ENCODE results near the gene ASPG. TPM values are rescaled to one million over a fixed set of nuclear protein-coding genes. Genes with fewer than 3 reads are reported as not detected.

ASPG gene
- total RNA-seq, 1 experiment from 2014 or later = not detected

DNA sequence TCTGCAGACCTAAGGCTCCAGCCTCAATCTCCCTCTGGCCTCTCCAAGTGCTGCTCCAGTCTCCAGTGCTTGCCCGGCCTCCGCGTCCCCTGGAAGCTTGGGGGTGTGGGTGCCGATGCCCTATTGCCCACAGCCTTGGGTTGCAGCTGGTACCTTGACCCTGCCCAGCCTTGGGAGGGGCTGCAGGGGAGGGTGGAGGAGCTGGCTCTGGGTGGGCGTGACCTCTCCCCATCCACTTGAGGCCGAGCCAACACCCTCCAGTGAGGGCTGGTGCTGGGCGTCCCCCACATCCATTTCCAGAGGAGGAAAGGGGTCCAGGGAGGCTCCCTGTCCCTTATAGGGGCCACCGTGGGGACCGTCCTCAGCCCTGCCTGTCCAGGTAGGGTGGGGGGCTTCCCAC, 77.0 kb downstream of the ASPG start:
- Histone ChIP-seq H3K27me3 (ENCODE audit: control insufficient read depth, insufficient read depth, low read length) (no peaks in the 10 kb centered on the region), H3K36me3 (ENCODE audit: control insufficient read depth, insufficient read depth, low read length) (no peaks in the 10 kb centered on the region), H3K9me3 (ENCODE audit: control insufficient read depth, insufficient read depth, low read depth, low read length) (no peaks in the 10 kb centered on the region), H3K4me1 (ENCODE audit: control insufficient read depth, insufficient read depth, low read length) (no peaks in the 10 kb centered on the region), H3K4me3 (ENCODE audit: low read depth in 2 of 2, low read length in 2 of 2) (no peak overlapping the region), H3K27ac (ENCODE audit: low read length) (no peak overlapping the region)
- TF ChIP-seq, protein P1, sequence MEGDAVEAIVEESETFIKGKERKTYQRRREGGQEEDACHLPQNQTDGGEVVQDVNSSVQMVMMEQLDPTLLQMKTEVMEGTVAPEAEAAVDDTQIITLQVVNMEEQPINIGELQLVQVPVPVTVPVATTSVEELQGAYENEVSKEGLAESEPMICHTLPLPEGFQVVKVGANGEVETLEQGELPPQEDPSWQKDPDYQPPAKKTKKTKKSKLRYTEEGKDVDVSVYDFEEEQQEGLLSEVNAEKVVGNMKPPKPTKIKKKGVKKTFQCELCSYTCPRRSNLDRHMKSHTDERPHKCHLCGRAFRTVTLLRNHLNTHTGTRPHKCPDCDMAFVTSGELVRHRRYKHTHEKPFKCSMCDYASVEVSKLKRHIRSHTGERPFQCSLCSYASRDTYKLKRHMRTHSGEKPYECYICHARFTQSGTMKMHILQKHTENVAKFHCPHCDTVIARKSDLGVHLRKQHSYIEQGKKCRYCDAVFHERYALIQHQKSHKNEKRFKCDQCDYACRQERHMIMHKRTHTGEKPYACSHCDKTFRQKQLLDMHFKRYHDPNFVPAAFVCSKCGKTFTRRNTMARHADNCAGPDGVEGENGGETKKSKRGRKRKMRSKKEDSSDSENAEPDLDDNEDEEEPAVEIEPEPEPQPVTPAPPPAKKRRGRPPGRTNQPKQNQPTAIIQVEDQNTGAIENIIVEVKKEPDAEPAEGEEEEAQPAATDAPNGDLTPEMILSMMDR (IDR thresholded peaks at IDR 0.05) = no peak
- TF ChIP-seq SIN3A (IDR thresholded peaks at IDR 0.05; ENCODE audit: borderline replicate concordance, insufficient read depth, low read depth, low read length) (no peak), POLR2AphosphoS5 (IDR thresholded peaks at IDR 0.05; ENCODE audit: low read depth, low read length) (no peak)
- TF ChIP-seq, protein P2, sequence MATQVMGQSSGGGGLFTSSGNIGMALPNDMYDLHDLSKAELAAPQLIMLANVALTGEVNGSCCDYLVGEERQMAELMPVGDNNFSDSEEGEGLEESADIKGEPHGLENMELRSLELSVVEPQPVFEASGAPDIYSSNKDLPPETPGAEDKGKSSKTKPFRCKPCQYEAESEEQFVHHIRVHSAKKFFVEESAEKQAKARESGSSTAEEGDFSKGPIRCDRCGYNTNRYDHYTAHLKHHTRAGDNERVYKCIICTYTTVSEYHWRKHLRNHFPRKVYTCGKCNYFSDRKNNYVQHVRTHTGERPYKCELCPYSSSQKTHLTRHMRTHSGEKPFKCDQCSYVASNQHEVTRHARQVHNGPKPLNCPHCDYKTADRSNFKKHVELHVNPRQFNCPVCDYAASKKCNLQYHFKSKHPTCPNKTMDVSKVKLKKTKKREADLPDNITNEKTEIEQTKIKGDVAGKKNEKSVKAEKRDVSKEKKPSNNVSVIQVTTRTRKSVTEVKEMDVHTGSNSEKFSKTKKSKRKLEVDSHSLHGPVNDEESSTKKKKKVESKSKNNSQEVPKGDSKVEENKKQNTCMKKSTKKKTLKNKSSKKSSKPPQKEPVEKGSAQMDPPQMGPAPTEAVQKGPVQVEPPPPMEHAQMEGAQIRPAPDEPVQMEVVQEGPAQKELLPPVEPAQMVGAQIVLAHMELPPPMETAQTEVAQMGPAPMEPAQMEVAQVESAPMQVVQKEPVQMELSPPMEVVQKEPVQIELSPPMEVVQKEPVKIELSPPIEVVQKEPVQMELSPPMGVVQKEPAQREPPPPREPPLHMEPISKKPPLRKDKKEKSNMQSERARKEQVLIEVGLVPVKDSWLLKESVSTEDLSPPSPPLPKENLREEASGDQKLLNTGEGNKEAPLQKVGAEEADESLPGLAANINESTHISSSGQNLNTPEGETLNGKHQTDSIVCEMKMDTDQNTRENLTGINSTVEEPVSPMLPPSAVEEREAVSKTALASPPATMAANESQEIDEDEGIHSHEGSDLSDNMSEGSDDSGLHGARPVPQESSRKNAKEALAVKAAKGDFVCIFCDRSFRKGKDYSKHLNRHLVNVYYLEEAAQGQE (IDR thresholded peaks at IDR 0.05; ENCODE audit: insufficient read depth in 1 of 2, low read depth in 2 of 2, low read length in 1 of 2) = no peak
- ATAC-seq (no peak; the same call in 1 of the 2 replicates), DNase-seq (ENCODE audit: low read depth, low spot score) (no peak)
- in situ Hi-C loops (cut with HindIII; ENCODE audit: low pct_unique_long_range_greater_than_20kb, low sequenced_read_pairs) = no loop called here
- ChIA-PET POLR2A (no interaction called here), CTCF (interaction anchor here (0.6 kb wide), 1 partner anchor 17 kb away, joined by 5 read pairs; no protein-coding TSS in a partner anchor)
- intact Hi-C loops (cut with micrococcal nuclease; ENCODE audit: unreplicated experiment) = no loop called here
- BruUV-seq (replicated peaks) = no TSS peak

DNA sequence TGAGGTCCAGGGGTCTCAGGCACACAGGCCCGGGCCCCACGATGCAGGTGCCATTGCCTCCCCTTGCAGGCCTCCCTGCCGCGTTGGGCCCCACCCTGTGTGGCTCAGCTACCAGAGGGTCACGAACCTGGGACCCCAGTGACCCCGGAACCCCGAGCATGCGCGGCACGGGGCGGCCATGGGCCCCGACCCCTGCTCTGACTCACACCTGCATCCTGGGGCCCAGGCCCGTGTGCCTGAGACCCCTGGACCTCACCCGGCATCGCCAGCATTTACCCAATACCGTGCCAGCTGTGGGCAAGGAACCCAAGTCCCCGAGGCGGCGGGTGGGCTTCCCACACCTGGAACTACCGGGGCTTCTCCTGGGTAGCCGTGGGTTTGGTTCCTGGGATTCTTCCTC, 78.0 kb downstream of the ASPG start:
- Histone ChIP-seq H3K4me3 (ENCODE audit: low read depth in 2 of 2, low read length in 2 of 2) (no peak overlapping the region), H3K27me3 (ENCODE audit: control insufficient read depth, insufficient read depth, low read length) (no peaks in the 10 kb centered on the region), H3K27ac (ENCODE audit: low read length) (no peak overlapping the region), H3K4me1 (ENCODE audit: control insufficient read depth, insufficient read depth, low read length) (no peaks in the 10 kb centered on the region), H3K9me3 (ENCODE audit: control insufficient read depth, insufficient read depth, low read depth, low read length) (no peaks in the 10 kb centered on the region), H3K36me3 (ENCODE audit: control insufficient read depth, insufficient read depth, low read length) (no peaks in the 10 kb centered on the region)
- in situ Hi-C loops (cut with HindIII; ENCODE audit: low pct_unique_long_range_greater_than_20kb, low sequenced_read_pairs) = no loop called here
- CTCF ChIA-PET = no interaction called here
- TF ChIP-seq, protein P2 (IDR thresholded peaks at IDR 0.05; ENCODE audit: insufficient read depth in 1 of 2, low read depth in 2 of 2, low read length in 1 of 2) = no peak
- no peak for TF ChIP-seq SIN3A (IDR thresholded peaks at IDR 0.05; ENCODE audit: borderline replicate concordance, insufficient read depth, low read depth, low read length)
- no peak for TF ChIP-seq POLR2AphosphoS5 (IDR thresholded peaks at IDR 0.05; ENCODE audit: low read depth, low read length)
- TF ChIP-seq, protein P1 (IDR thresholded peaks at IDR 0.05) = no peak
- TF ChIP-seq TCF7L2 (IDR thresholded peaks at IDR 0.05; ENCODE audit: low read depth, low read length) = no peak
- intact Hi-C loops (cut with micrococcal nuclease; ENCODE audit: unreplicated experiment) = no loop called here
- ATAC-seq = no peak
- DNase-seq (ENCODE audit: low read depth, low spot score) = no peak
- POLR2A ChIA-PET = no interaction called here
- no TSS peak for BruUV-seq (replicated peaks)

Data from Panc1 (cell line).